ENCODE data around the gene GPSM3.
"Not testable (repeated sequence)": the region's sequence is repeated elsewhere in the genome, so short reads cannot be mapped to it uniquely, and the experiment has no call there.

GPSM3 gene

GRCh38 chr6:32148289-32149091 lies 44.0 kb downstream of the GPSM3 start:
- DNase-seq: no peak

- no peak for DNase-seq
Measured at GRCh38 chr6:32147401-32148132, 44.9 kb downstream of the GPSM3 start.

GRCh38 chr6:32146687-32147086 lies 45.8 kb downstream of the GPSM3 start:
- no peak for DNase-seq

DNA sequence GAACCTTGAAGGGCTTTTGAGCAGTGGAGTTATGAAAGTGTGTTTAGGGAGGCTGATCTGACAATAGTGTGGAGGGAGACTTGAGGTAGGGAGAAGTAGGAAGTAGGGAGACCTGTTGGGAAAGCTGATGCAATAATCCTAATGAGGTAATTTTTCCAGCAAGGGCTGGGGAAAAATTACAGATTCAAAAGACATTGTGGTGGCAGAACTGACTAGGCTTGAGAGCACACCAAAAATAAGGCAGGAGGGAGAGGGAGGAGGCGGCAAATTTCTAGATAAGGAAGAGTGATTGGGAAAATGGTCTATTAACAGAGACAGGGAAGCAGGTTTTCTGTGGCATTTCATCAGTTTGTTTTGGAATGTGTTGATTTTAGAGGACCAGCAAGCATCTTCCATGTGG lies 46.2 kb downstream of the GPSM3 start:
- no peak for DNase-seq

DNA sequence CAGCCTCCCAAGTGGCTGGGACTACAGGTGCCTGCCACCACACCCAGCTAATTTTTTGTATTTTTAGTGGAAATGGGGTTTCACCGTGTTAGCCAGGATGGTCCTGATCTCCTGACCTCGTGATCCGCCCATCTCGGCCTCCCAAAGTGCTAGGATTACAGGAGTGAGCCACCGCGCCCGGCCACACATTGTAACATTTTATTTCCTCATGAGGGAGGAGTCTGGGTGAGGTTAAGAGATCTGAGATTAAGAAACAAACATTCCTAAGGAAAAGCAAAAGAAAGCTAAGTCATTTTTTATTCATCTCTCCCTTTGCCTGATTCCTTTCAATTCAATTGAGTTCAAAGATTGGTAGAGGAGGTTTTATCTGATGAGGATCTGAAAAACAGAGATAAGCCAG lies 48.2 kb downstream of the GPSM3 start:
- DNase-seq: not testable (repeated sequence)
